Astrocyte (in vitro differentiated cells and primary cell): ENCODE measurements around the gene ERAP2. TPM values are rescaled to one million over a fixed set of nuclear protein-coding genes. Genes with fewer than 3 reads are reported as not detected.

Experiments
- DNase-seq: peaks from one replicate; pipeline ENCODE4 v3.0.0-alpha.2; 2010; ENCODE audit warnings: low read depth
- FAIRE-seq: peaks from 2 replicates; lab custom pipeline; 2011; peaks lifted over from hg19 to GRCh38; lab: Jason Lieb, UNC
- H2AFZ ChIP-seq: 2 replicates; pipeline ENCODE4 v1.6.0; 2012; ENCODE audit warnings: low read depth, low read length, inconsistent platforms
- H3K27ac ChIP-seq: 2 replicates; pipeline ENCODE4 v1.5.1; 2011; ENCODE audit warnings: low read depth, low read length, inconsistent platforms
- H3K27me3 ChIP-seq: 2 replicates; pipeline ENCODE4 v1.6.0; 2011; ENCODE audit warnings: low read length, inconsistent platforms; ENCODE audit not compliant: insufficient read depth
- H3K36me3 ChIP-seq: 2 replicates; pipeline ENCODE4 v1.5.1; 2011; ENCODE audit warnings: low read length, inconsistent platforms; ENCODE audit not compliant: insufficient read depth
- H3K4me1 ChIP-seq: 2 replicates; pipeline ENCODE4 v1.5.1; 2011; ENCODE audit warnings: low read length, inconsistent platforms; ENCODE audit not compliant: insufficient read depth
- H3K4me2 ChIP-seq: 2 replicates; pipeline ENCODE4 v1.6.0; 2012; ENCODE audit warnings: low read length, inconsistent platforms
- H3K4me3 ChIP-seq: 2 replicates; pipeline ENCODE4 v1.5.1; 2011; ENCODE audit warnings: low read depth, mild to moderate bottlenecking, low read length, inconsistent platforms; ENCODE audit not compliant: insufficient read depth
- H3K79me2 ChIP-seq: 2 replicates; pipeline ENCODE4 v1.6.0; 2012; ENCODE audit warnings: mild to moderate bottlenecking, low read length, inconsistent platforms; ENCODE audit not compliant: insufficient read depth
- H3K9ac ChIP-seq: 2 replicates; pipeline ENCODE4 v1.6.0; 2012; ENCODE audit warnings: mild to moderate bottlenecking, low read length, inconsistent platforms
- H3K9me3 ChIP-seq: 2 replicates; pipeline ENCODE4 v1.5.1; 2012; ENCODE audit warnings: low read depth, mild to moderate bottlenecking, low read length, inconsistent platforms; ENCODE audit not compliant: insufficient read depth
- H4K20me1 ChIP-seq: 2 replicates; pipeline ENCODE4 v1.6.0; 2012; ENCODE audit warnings: low read length, inconsistent platforms; ENCODE audit not compliant: insufficient read depth
- H3K27ac Mint-ChIP-seq: one replicate; pipeline ENCODE4 v1.8.0; 2021; ENCODE audit warnings: mild to moderate bottlenecking, mixed read lengths; ENCODE audit not compliant: unreplicated experiment
- H3K27me3 Mint-ChIP-seq: one replicate; pipeline ENCODE4 v1.8.0; 2021; ENCODE audit warnings: low read depth, mixed read lengths; ENCODE audit not compliant: unreplicated experiment
- H3K36me3 Mint-ChIP-seq: one replicate; pipeline ENCODE4 v1.8.0; 2021; ENCODE audit warnings: low read depth, mixed read lengths; ENCODE audit not compliant: unreplicated experiment
- H3K4me1 Mint-ChIP-seq: one replicate; pipeline ENCODE4 v1.8.0; 2021; ENCODE audit warnings: low read depth, mixed read lengths; ENCODE audit not compliant: unreplicated experiment
- H3K4me3 Mint-ChIP-seq: one replicate; pipeline ENCODE4 v1.8.0; 2021; ENCODE audit warnings: mild to moderate bottlenecking, moderate library complexity, mixed read lengths; ENCODE audit not compliant: unreplicated experiment
- H3K9me3 Mint-ChIP-seq: one replicate; pipeline ENCODE4 v1.8.0; 2021; ENCODE audit warnings: mild to moderate bottlenecking, mixed read lengths; ENCODE audit not compliant: unreplicated experiment
- EZH2 ChIP-seq: IDR thresholded peaks from 2 replicates; pipeline ENCODE4 v1.6.1; 2012; ENCODE audit warnings: mild to moderate bottlenecking, low read length, inconsistent platforms; ENCODE audit not compliant: insufficient read depth
- total RNA-seq: library from RNA; stranded (reverse); gene quantifications from 2 replicates; pipeline ENCODE4 v1.2.1, GENCODE V29; 2021
- TF ChIP-seq, protein P1 (sequence below): IDR thresholded peaks from 2 replicates; pipeline ENCODE4 v1.5.1; 2011; ENCODE audit warnings: low read depth, mild to moderate bottlenecking, inconsistent platforms, low read length, moderate library complexity; ENCODE audit not compliant: insufficient read depth

Gene ERAP2
- total RNA-seq, 1 donor from 2014 or later, result 2.5 TPM

DNA sequence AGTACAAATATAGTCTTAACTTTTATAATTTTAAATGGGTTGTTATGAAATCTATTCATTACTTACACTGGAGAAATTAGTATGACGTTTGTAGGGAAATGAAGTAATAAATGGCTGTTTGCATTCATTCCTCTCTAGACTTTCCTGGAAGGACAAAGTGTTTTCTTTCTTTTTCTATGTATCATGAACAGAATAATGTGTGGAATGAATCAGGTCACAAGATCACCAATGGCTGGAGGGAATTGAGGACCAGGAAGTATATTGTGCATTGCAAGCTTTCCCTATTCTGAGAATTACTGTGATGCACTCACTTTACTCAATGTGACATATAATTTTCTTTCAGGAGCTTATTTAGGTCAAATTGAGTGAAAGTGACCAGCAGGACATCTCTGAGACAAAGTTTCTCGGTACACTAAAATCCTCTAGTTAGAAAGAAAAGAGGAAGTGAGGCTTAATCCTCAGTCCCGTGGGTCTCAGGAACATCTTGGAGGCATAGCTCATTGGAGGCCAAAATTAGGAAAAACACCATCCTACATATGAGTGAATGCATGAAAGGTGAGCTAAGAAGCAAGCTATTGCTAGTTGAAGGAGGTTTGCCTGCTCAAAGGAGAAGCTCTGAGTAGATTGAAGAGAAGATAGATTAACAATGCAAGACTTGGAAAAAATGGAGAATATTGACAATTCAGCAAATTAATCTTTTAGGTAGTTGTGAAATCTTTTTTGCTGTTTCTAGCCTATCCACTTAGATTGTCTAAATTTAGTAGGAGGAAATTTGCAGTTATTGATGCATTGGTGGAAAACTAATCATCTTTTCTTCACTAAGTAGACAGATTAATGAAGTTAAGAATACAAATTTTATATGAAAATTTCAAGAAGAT, 28.0 kb downstream of the ERAP2 start:
- no peak overlapping the region for H3K9ac ChIP-seq
- Mint-ChIP-seq H3K4me1 (peaks cover 3% of the 10 kb centered on the region), H3K36me3 (peaks cover 6% of the 10 kb centered on the region), H3K9me3 (no peaks in the 10 kb centered on the region), H3K27me3 (no peaks in the 10 kb centered on the region), H3K4me3 (no peak overlapping the region), H3K27ac (no peak overlapping the region)
- H3K79me2 ChIP-seq, result no peaks in the 10 kb centered on the region
- no peak overlapping the region for H3K27ac ChIP-seq
- H3K4me3 ChIP-seq, result no peak overlapping the region
- TF ChIP-seq, protein P1, sequence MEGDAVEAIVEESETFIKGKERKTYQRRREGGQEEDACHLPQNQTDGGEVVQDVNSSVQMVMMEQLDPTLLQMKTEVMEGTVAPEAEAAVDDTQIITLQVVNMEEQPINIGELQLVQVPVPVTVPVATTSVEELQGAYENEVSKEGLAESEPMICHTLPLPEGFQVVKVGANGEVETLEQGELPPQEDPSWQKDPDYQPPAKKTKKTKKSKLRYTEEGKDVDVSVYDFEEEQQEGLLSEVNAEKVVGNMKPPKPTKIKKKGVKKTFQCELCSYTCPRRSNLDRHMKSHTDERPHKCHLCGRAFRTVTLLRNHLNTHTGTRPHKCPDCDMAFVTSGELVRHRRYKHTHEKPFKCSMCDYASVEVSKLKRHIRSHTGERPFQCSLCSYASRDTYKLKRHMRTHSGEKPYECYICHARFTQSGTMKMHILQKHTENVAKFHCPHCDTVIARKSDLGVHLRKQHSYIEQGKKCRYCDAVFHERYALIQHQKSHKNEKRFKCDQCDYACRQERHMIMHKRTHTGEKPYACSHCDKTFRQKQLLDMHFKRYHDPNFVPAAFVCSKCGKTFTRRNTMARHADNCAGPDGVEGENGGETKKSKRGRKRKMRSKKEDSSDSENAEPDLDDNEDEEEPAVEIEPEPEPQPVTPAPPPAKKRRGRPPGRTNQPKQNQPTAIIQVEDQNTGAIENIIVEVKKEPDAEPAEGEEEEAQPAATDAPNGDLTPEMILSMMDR, result no peak
- TF ChIP-seq EZH2, result no peak
- no peaks in the 10 kb centered on the region for H3K27me3 ChIP-seq
- no peaks in the 10 kb centered on the region for H3K4me1 ChIP-seq
- H3K36me3 ChIP-seq, result peaks cover 3% of the 10 kb centered on the region
- no peak overlapping the region for H3K4me2 ChIP-seq
- H4K20me1 ChIP-seq, result no peaks in the 10 kb centered on the region
- FAIRE-seq (no peak), DNase-seq (no peak)
- no peaks in the 10 kb centered on the region for H3K9me3 ChIP-seq
- H2AFZ ChIP-seq, result no peak overlapping the region

DNA sequence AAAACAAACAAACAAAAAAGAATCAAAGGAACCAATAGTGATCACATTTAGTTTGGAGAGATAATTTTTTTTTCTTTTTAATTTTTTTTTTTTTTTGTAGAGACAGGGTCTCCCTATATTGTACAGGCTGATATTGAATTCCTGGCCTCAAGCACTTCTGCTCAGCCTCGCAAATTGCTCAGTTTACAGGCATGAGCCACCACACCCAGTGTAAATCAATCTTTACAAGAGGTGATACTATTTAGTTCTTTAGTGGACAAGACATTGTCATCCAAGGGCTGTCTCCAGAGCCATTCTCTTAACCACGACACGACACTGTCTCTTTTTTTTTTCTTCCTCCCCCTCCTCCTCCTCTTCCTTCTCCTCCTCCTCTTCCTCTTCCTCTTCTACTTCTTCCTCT, 29.6 kb downstream of the ERAP2 start:
- Histone ChIP-seq H3K4me1 (no peaks in the 10 kb centered on the region), H3K27me3 (no peaks in the 10 kb centered on the region), H3K27ac (no peak overlapping the region), H3K4me3 (no peak overlapping the region), H3K79me2 (no peaks in the 10 kb centered on the region), H3K9ac (no peak overlapping the region), H3K4me2 (no peak overlapping the region), H4K20me1 (no peaks in the 10 kb centered on the region), H3K36me3 (peaks cover 6% of the 10 kb centered on the region), H3K9me3 (no peaks in the 10 kb centered on the region), H2AFZ (no peak overlapping the region)
- no peaks in the 10 kb centered on the region for H3K9me3 Mint-ChIP-seq
- no peak for FAIRE-seq
- H3K4me1 Mint-ChIP-seq, result peaks cover 3% of the 10 kb centered on the region
- H3K4me3 Mint-ChIP-seq, result no peak overlapping the region
- no peak overlapping the region for H3K27ac Mint-ChIP-seq
- peaks cover 3% of the 10 kb centered on the region for H3K36me3 Mint-ChIP-seq
- TF ChIP-seq, protein P1, result no peak
- TF ChIP-seq EZH2, result no peak
- DNase-seq, result no peak
- H3K27me3 Mint-ChIP-seq, result no peaks in the 10 kb centered on the region

DNA sequence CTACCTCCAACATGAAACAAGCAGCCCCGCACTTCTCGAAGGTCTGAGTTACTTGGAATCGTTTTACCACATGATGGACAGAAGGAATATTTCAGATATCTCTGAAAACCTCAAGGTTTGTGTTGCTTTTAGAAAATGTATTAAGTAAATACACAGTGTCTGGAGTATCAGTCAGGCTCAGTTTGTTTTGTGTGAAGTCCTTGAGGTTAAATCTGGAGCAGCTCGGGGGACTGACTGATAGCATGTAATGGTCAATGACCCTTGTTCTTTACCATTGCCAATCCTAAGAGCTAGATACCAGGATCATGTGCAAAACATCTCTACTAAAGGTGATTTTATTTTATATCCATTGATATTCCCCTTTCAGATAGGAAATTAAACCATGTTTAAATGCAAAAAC, 32.7 kb downstream of the ERAP2 start:
- Histone ChIP-seq H3K4me3 (no peak overlapping the region), H3K27me3 (no peaks in the 10 kb centered on the region), H3K9ac (no peak overlapping the region), H3K36me3 (peaks cover 3% of the 10 kb centered on the region), H4K20me1 (no peaks in the 10 kb centered on the region), H3K9me3 (no peaks in the 10 kb centered on the region), H3K4me2 (no peak overlapping the region), H2AFZ (no peak overlapping the region), H3K79me2 (no peaks in the 10 kb centered on the region), H3K4me1 (no peaks in the 10 kb centered on the region), H3K27ac (no peak overlapping the region)
- DNase-seq, result peak; percentile 41
- peaks cover 3% of the 10 kb centered on the region for H3K4me1 Mint-ChIP-seq
- FAIRE-seq, result no peak
- TF ChIP-seq, protein P1, result no peak
- TF ChIP-seq EZH2, result no peak
- no peak overlapping the region for H3K4me3 Mint-ChIP-seq
- H3K27me3 Mint-ChIP-seq, result no peaks in the 10 kb centered on the region
- H3K27ac Mint-ChIP-seq, result no peak overlapping the region
- no peaks in the 10 kb centered on the region for H3K36me3 Mint-ChIP-seq
- H3K9me3 Mint-ChIP-seq, result no peaks in the 10 kb centered on the region
